RPMI8226 (cell line): ENCODE data around the gene GABRB1.

ENCODE experiments used
- DNase-seq: peaks from one replicate; pipeline ENCODE4 v3.0.0-alpha.2; 2015

The GABRB1 gene

DNA sequence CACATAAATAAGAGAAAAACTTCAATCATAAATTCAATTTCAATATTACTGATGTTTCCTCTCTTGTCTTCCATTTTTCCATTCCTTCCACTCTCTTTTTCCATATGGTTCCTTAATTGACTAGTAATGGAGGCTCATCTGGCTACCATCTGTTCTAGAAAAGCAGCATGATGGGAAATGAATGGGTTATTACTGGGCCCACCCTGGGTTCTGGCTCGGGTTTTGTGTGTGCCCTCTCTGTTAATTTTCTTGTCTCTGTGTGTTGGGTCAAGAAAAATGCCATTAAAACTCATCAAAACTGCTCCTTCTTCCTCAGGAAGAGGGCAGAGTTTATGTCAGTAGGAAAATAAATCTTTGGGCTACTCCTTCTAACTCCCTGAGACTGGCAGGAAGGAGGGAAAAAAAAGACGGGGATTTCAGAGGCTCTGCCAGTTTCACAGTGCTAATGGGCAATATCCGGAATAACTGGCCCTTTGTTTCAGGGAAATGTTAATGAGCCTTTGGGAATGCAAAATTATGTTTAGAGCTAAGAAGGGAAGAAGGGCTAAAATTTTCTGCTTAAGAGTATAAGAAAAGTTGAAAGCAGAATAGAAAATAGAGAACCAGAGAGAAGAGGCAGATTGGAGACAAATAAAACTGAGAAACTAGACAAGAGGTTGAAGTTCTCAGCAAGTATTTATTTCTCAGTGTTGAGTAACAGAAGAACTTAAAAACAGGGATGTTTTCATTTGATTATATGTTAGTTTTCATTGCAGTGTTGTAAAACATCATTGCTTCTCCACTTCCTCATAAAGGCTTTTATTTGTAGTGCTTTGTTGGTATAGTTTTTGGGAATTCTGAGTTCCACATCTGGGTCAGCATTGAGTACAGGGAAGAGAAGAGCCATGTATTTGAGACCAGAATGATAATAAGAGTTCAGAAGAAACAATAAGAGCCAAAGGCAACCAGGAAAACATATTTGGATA lies 19.7 kb downstream of the GABRB1 start:
- no peak for DNase-seq

DNA sequence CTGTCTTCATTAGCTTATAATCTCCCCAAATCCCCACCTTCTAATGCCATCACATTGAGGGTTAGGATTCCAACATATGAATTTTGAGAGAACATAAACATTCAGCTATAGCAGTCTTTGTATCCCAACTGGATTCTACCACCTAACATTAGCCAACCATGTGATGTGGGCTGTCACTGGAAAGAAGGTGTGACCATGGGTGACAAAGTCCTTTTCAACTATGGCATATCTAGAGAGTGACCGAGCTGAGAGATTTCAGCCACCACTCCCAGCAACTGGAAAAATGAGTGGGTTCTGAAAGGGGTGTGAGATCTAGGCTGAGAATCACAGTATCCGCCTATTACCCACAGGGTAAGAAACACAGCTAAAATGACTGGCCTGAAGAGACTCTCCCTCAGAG lies 22.1 kb downstream of the GABRB1 start:
- no peak for DNase-seq

DNA sequence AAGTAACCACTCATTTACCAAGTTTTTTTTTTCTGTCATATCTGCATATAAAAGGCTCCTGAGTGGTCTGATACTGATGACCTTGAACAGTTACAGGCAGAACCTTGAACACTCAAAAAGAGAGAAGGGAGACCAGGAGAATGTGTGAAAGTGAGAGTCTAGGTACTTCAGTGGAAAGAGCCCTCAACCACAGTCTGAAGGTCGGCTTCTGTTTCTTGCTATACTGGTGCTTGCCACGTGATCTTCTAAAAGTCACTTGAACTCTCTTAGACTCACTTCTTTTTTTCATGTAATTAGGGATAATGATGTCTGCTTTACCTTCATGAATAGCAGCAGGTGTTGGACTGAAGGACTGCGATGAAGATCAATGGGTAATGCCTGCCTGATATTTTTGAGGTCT lies 22.8 kb downstream of the GABRB1 start:
- DNase-seq, result no peak

DNA sequence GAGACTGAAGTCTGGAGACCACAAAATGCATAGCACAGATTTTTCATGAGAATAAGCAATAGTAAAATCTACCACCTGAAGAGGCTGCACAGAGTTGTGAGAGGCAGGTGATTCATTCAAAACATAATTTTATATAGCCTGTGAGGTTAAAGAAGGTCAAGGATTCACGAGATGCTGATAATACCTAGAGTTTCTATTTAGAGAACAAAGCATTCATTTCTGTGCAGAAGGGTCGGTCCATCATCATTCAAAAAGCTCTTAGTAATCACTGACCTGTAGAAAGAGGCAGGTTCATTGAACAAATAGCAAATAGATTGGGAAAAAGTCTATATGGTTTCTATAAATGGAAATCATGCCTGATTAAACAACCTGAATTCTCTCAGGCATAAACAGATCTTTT lies 26.6 kb downstream of the GABRB1 start:
- no peak for DNase-seq

DNA sequence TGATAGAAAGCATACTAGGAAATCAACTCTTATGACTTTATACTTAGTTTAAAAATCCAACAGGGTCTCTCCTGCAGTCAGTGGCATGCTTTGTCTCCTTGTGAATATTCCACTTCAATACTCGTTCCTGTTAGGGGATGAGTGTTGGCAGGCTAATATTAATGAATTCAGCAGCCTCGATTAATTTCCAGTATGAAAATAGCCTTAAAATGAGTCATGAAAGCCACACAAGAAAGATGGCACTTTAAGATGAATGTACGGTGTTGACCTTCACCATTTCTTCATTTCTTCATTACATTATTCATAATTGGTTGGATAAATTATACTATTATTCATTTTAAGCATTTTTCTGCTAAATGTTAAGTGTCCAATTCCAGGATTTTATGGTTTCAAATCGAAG lies 29.2 kb downstream of the GABRB1 start:
- DNase-seq, result no peak

DNA sequence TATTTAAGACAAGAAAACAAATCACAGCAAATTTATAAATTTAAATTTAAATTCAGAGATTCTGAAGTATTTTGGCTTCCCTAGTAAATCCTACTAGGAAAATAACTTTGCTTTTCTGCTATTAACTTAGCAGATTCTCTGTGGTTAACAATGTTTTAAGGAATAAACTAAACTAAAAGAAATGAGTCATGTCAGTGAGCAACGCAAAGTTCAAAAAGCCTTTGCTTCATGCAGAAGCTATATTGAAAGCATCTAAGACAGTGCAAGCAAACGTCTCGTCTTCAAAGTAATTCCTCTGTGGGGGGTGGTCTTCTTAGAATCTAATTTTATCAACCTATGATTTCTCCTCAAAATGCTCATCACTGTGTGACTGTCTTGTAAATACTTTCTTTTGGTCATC lies 30.1 kb downstream of the GABRB1 start:
- no peak for DNase-seq

DNA sequence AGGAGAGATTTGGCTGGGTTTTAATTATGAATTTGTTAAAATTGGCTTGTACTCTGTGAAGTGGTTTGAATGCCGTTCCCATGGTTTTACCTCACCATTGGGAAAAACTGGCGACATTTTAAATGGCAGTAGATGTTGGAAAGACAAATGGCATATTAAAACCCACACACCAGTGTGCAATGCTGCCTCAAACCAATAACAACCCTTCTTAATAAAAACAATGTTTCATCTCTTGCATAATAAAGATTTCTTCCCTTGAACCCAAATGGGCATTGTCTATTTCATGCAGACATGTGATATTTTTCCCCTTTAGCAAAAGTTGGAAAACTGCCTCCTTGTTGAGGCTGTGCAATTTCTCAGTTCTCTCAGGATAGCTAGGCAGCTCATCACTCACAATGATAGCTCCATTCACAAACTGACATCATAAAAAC lies 33.7 kb downstream of the GABRB1 start:
- DNase-seq, result no peak

DNA sequence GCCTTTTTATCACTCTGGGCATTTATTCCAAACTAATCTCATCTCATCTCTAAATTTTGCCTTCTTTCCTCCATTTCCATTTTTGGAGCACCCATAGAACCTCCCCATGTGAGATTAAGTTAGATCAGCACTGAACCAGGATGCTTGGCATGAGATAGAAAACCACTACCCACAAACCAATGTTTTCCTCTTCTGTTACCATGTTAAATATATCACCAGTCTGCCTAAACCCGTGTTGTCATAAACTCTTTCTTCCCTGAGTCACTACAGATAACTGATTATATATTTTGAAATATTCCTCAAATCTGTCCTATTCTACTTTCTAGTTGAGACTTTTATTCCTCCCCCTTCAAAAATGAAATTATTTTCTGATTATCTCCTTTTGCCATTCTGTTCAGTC lies 37.6 kb downstream of the GABRB1 start:
- no peak for DNase-seq

DNA sequence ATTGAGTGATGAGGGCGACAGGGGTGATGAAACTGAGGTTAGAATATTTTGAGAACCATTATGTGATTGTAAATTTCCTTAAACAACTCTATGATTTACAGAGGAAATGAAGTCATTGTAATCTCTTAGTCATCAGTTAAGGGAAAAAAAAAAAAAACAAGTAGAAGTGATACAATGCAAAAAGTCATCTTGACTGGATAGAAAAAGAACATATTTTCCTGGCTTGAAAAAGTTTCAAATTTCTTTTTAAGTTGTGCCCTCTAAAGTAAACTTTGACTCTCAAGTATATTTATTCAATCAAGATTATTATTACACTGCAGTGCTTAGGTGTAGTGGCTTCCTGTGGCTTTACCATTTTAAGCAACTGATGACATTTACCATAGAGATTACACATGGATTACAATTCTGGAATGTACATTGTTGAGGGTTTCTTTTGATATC lies 40.6 kb downstream of the GABRB1 start:
- no peak for DNase-seq

DNA sequence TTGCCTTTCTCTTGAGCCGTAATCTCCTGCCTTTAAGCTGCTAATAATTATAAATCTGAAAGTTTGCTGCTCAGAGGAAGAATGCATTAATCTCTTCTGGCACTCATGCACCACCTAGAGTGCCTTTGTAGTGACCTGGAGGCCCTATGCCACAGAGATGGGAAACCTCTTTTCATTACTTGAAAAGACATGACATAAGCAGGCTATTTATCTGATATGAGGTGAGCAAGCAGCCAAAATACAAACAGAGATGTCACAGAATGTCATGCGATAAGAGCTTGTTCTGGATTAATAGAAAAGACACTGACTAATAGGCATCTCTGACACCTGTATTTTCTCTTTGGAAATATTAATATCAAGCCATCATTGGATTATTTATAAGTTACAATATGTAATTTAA lies 42.3 kb downstream of the GABRB1 start:
- DNase-seq, result no peak

DNA sequence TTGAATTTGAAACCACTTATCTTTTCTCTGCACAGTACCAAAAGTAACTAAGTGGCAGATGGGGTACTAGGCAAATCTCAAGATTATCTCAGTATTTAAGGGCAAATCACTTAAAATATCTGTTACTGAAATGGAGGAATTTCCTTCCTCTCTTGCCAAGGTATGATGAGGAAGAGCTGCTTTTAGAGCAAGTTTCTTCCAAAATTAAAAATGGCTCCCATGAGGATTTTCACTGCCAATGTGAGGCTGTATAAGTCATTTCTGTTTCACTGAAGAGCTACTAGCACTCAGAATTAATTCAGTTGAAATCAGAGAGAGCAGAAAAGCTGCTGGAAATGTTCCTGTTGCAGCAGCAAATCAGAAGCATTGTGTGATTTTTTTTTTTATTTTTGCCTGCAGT lies 43.4 kb downstream of the GABRB1 start:
- no peak for DNase-seq

DNA sequence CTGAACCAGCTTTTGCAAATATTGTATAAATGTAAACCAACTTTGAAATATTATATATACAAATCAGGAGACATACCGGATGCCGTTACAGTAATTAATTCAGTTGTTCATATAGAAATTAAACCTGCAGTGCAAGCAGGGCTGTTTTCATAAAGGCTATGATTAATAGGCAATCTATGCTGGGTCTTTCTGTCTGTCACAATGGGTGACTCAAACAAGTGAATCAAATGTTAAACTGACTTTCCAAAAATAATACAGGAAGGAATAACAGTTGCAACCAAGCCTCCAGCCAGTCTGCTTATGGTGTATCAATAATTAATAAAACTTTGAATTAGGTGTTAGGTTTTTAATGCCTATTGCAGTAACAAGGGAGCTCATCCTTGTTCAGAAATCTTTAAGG lies 43.9 kb downstream of the GABRB1 start:
- DNase-seq, result no peak

DNA sequence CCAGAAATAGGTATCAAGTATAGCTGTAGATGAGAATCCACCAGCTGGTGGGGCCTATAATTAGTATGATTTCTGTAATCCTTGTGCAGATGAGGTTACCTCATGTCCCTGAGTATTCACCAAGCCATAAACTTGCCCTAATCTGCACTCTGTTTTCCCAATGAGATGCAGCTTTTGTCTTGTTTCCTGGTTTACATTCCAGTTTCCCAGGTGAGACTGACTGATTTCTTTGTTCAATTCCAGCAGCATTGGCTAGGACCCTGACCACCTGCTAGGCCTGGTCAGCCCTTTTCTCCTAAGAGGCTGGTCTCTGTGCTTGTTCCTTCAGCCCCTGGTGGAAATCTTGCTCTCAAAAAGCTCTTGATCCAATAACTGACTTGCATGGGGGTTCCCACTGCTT lies 44.6 kb downstream of the GABRB1 start:
- DNase-seq, result no peak

DNA sequence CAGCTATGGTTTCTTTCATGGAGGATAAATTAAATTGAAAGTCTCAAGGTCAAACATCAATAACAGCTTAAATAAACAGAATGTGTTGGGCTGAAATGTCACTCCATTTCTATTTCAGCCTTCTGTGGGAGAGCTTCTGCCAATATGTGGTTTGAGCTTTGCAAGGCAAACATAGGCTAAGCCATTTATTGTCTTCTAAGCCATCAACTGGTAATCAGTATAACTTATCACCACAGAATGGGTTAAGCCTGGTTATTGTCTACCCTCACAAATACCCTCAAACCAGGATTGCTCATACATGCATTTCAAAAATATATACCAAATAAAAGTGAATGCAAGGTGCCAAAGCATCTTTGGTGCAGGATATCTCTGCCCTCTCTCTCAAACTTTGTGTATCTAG lies 52.7 kb downstream of the GABRB1 start:
- DNase-seq, result no peak

DNA sequence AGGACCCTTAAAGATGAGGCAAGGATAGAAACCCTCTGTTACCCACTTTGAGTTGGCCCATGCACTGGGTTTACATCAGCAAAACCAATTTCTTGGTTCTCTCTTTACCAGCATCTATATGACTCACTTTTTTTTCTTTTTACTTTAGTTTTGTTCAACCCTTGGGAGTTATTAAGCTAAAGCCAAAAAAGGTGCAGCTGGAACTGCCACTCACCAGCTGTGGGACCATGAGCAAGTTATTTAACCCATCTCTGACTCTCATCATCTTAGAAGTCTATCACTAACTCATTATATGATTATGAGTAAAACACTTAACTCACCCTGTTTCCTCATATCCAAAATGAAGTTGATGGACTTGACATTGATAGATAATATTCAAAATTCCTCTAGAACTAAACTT lies 53.4 kb downstream of the GABRB1 start:
- no peak for DNase-seq

DNA sequence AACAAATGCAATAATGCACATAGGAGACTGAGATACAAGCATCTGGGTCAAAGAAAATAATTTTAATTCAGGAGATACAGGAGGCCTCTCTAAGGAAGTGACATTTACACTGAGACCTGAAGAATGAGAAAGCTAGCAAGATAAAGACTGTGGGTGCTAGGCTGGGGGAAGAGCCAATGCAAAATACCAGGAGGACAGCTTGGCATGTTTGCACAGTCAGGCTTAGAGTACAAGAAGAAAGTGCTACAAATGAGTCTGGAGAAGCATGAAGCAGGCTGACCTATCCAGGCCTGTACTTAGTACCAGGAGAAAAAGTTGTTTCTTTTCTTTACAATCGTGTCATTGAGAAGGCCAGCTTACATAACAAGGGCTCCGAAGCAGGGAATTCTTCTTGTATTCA lies 56.9 kb downstream of the GABRB1 start:
- no peak for DNase-seq

DNA sequence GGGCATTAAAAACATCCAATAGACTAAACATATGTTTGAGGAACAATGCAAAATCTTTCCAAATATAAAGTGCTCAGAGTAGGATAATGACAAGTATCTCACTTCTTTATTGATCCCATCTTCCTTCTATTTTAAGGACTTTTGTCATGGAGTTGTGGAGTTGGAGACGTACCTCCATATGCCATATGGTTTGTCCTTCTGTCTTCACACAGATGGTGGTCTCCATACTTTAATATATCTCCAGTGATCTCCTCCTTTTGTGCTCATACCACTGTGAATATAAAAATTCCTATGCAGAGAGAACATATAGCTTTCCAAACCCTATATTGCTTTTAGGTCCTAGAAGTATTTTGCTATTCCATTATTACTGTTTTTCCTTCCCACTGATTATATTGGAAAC lies 64.5 kb downstream of the GABRB1 start:
- no peak for DNase-seq

DNA sequence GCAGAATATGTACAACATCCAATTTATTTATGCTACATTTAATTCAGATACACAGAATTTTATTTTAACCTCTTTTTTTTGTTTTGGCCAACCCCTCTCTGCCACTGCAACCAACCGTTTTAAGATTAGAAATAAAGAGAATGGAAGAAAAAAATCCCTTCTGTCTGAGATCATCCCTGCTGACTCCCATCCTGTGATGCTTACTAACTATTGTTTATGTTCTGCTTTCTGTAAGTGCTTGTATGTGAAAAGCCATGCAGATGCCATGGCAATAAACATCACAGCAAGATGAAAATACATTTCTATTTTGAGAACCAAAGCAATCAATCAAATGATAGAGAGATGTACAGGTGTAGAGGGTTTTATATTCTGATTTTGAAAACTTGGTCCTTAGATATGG lies 70.1 kb downstream of the GABRB1 start:
- no peak for DNase-seq

DNA sequence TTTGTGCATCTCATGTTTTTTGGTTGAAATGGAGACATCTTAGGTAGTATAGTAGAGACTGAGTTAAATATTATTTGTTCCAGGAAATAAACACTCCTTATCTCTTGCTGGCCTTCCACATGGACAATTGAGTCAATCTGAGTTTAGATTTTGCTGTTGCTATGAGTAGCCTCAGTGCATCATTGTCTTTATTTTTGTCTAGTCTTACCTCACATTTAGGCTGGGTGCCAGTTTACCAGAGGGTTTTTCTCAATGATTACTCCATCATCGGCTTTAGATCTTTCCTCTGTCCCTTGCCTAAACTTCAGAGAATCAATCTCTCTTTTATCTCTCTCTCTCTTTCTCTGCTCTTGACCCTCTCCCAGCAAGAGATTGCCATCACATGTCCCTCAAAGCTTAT lies 73.6 kb downstream of the GABRB1 start:
- no peak for DNase-seq

DNA sequence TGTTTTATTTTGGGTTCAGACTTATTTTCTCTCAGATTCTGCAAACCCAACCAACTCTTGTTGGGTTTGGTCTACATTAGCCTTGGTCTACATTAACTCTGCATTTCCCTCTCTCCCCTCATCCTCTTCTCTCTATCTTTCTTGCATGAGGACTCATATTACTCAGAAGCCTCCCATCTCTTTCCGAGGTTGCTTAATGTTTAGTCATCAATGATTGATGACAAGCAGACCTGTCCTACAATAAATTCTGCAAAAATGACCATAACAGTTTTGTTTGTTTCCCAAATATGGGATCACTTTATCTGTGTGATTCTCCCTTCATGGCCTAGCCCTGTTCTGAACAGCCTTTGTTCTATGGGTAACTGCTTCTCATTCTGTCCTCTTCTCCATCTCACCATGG lies 75.2 kb downstream of the GABRB1 start:
- no peak for DNase-seq

DNA sequence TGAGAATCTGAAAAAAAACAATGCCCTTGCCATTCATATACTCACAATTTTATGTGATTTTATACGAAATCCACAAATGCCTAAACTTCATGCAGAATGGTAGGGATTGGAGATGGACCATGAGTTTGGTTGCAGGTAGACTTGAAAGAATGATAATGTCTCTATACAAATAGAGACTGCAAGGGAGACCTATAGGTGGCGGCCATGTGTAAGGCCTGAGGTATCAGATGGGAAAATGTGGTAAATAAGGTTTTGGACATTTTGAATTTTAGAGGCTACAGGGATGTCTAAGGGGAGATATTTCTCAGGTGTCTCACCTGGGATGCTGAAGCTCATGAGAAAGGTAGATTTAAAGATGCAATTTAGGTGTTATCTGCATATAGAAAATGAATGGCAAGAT lies 78.0 kb downstream of the GABRB1 start:
- no peak for DNase-seq

DNA sequence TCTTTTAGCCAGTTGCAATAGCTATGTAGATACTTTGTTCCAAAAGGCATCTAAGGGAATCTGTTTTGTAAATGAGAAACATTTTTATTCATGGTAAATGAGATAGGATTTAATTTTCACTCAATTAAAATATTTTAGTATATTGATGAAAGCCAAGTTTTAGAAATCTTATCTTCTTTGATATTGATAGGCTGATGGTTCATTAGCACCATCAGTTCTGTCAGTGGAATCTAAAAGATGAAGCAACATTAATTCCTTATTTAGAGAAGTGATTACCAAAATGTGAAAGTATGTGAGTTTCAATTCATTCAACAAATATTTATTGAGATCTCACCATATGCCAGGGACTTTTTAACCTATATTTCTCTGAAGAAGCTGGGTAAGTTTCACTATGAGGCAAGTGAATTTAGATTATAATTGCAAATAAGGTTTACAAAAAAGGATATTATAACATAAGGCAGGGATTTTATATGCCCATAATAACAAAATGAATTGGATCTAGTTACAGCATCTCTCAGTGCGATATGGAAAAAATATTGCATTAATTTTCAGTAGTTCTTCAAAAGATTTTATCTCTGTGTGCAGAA lies 79.3 kb downstream of the GABRB1 start:
- no peak for DNase-seq

DNA sequence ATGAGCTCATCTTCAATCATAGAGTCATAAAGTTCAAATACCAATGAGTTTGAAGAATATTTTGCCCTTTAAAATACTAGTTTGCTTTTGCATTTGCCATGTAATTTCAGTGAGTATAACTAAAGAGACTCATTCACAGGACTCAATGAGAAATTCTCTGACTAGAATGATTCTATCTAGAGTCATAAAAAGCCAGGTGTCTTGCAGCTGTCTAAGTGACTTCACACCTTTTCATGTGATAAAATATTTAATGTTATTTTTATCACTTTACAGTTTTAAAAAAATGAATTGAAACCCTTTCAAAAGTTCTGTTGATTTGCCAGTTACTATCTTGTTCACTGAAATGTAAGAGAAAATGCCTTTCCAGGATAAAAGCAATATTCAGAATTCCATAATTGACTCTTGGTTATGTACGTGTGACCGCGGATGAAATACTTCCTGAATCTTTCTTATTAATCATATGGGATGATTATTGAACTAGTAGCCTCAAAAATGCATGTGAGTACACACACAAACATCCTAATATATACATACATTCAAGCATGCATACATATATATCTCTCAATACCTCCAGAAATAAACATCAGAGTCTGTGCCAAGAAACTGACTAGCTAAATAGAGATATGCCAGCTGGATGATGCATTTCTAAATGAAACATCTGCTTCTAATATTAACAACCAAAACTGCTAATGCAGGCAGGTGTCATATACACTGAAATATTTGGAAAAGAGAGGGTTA lies 87.0 kb downstream of the GABRB1 start:
- no peak for DNase-seq

DNA sequence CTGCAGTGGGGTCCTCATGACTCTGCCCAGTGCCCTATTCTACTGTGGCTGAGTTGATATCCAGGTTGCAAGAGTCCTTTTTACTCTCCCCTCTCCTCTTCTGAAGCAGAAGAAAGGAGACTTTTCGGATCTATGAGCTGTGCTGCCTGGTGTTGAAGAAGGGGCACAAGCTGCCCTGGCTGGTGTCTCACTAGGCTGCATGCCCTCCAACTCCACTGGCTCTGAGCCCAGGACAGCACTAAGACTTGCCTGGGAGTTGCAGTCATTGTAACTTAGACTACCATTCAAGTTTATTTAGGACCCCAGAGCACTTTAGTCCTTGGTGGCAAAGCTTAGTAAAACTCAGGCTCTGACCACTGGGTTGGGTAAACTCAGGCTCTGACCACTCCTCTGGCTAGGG lies 89.4 kb downstream of the GABRB1 start:
- DNase-seq, result no peak
